IPS DF 6.9 (cell line): ENCODE data around the gene RARRES2.
"Not testable (repeated sequence)": the region's sequence is repeated elsewhere in the genome, so short reads cannot be mapped to it uniquely, and the experiment has no call there.

Experiments
- DNase-seq: peaks from one replicate; pipeline ENCODE4 v3.0.0-alpha.2; 2013; ENCODE audit warnings: low read depth, low spot score
- H3K27ac ChIP-seq: one replicate; pipeline ENCODE4 v1.5.1; 2013; ENCODE audit warnings: low read length, control low read depth
- H3K27me3 ChIP-seq: 2 replicates; pipeline ENCODE4 v1.6.1; 2013; ENCODE audit warnings: mild to moderate bottlenecking, low read length; ENCODE audit not compliant: control insufficient read depth, insufficient read depth
- H3K36me3 ChIP-seq: 2 replicates; pipeline ENCODE4 v1.6.1; 2013; ENCODE audit warnings: low read length; ENCODE audit not compliant: control insufficient read depth, insufficient read depth
- H3K4me1 ChIP-seq: 2 replicates; pipeline ENCODE4 v1.6.1; 2013; ENCODE audit warnings: low read length; ENCODE audit not compliant: control insufficient read depth, insufficient read depth
- H3K4me3 ChIP-seq: 2 replicates; pipeline ENCODE4 v1.5.1; 2013; ENCODE audit warnings: mild to moderate bottlenecking, low read length
- H3K9me3 ChIP-seq: 2 replicates; pipeline ENCODE4 v1.6.1; 2013; ENCODE audit warnings: low read length, inconsistent platforms; ENCODE audit not compliant: control insufficient read depth, insufficient read depth
- WGBS: extraction: QIAGEN DNeasy Blood & Tissue Kit; methylation state at CpG from one replicate; pipeline ENCODE4 v1.1.7; 2013; ENCODE audit warnings: mixed read lengths, missing lambda C conversion rate; ENCODE audit not compliant: insufficient read length, insufficient coverage; 5-methylcytosine and 5-hydroxymethylcytosine counted together

Gene RARRES2

GRCh38 chr7:150321788-150322113 is 19.7 kb downstream of the RARRES2 start:
- Histone ChIP-seq H3K27ac (no peak overlapping the region), H3K4me3 (no peak overlapping the region), H3K9me3 (no peaks in the 10 kb centered on the region), H3K36me3 (no peaks in the 10 kb centered on the region), H3K27me3 (no peaks in the 10 kb centered on the region), H3K4me1 (no peaks in the 10 kb centered on the region)
- no peak for DNase-seq
- WGBS: no CpG with 5 or more reads among the region's 3 CpGs

GRCh38 chr7:150317748-150318444 is 23.5 kb downstream of the RARRES2 start:
- DNase-seq: no peak
- H3K4me1 ChIP-seq: peaks cover 4% of the 10 kb centered on the region; the same call in 1 of the 2 replicates
- H3K36me3 ChIP-seq: no peaks in the 10 kb centered on the region
- WGBS: no CpG with 5 or more reads among the region's 7 CpGs
- H3K27ac ChIP-seq: no peak overlapping the region
- H3K27me3 ChIP-seq: no peaks in the 10 kb centered on the region
- no peak overlapping the region for H3K4me3 ChIP-seq
- no peaks in the 10 kb centered on the region for H3K9me3 ChIP-seq

GRCh38 chr7:150316987-150317386 is 24.4 kb downstream of the RARRES2 start:
- not testable (repeated sequence) for H3K27ac ChIP-seq, DNase-seq, H3K36me3 ChIP-seq, H3K27me3 ChIP-seq, H3K4me1 ChIP-seq, H3K4me3 ChIP-seq, H3K9me3 ChIP-seq
- WGBS: no CpG with 5 or more reads among the region's 6 CpGs

GRCh38 chr7:150314639-150315239 is 26.7 kb downstream of the RARRES2 start:
- Histone ChIP-seq H3K4me1 (peaks cover 4% of the 10 kb centered on the region; the same call in 1 of the 2 replicates), H3K36me3 (no peaks in the 10 kb centered on the region), H3K4me3 (no peak overlapping the region), H3K27me3 (no peaks in the 10 kb centered on the region), H3K27ac (no peak overlapping the region), H3K9me3 (no peaks in the 10 kb centered on the region)
- no peak for DNase-seq
- no CpG with 5 or more reads among the region's 5 CpGs for WGBS

- H3K4me1 ChIP-seq: peaks cover 4% of the 10 kb centered on the region; the same call in 1 of the 2 replicates
- no peaks in the 10 kb centered on the region for H3K36me3 ChIP-seq
- no peak overlapping the region for H3K27ac ChIP-seq
- WGBS: no CpG with 5 or more reads among the region's 6 CpGs
- no peak overlapping the region for H3K4me3 ChIP-seq
- no peak for DNase-seq
- no peaks in the 10 kb centered on the region for H3K27me3 ChIP-seq
- no peaks in the 10 kb centered on the region for H3K9me3 ChIP-seq
These were observed 27.6 kb downstream of the RARRES2 start for GRCh38 chr7:150313870-150314269.

- no peaks in the 10 kb centered on the region for H3K36me3 ChIP-seq
- H3K4me1 ChIP-seq: peaks cover 4% of the 10 kb centered on the region; the same call in 1 of the 2 replicates
- no CpG with 5 or more reads among the region's 3 CpGs for WGBS
- H3K4me3 ChIP-seq: no peak overlapping the region
- no peaks in the 10 kb centered on the region for H3K27me3 ChIP-seq
- H3K27ac ChIP-seq: no peak overlapping the region
- DNase-seq: no peak
- H3K9me3 ChIP-seq: no peaks in the 10 kb centered on the region
These were observed 28.0 kb downstream of the RARRES2 start for GRCh38 chr7:150313367-150313809.

GRCh38 chr7:150312649-150313366 is 28.6 kb downstream of the RARRES2 start:
- H3K4me1 ChIP-seq, DNase-seq, H3K36me3 ChIP-seq, H3K27me3 ChIP-seq, H3K4me3 ChIP-seq, H3K27ac ChIP-seq, H3K9me3 ChIP-seq: not testable (repeated sequence)
- 100% methylated on average over 1 of the region's 7 CpGs for WGBS

GRCh38 chr7:150311711-150312110 is 29.7 kb downstream of the RARRES2 start:
- WGBS: no CpG with 5 or more reads among the region's 5 CpGs
- H3K36me3 ChIP-seq: no peaks in the 10 kb centered on the region
- no peak overlapping the region for H3K4me3 ChIP-seq
- H3K9me3 ChIP-seq: peaks cover 2% of the 10 kb centered on the region
- DNase-seq: no peak
- H3K4me1 ChIP-seq: peaks cover 4% of the 10 kb centered on the region; the same call in 1 of the 2 replicates
- peaks cover 1% of the 10 kb centered on the region; the same call in 1 of the 2 replicates for H3K27me3 ChIP-seq
- no peak overlapping the region for H3K27ac ChIP-seq

- Histone ChIP-seq H3K27me3 (peaks cover 1% of the 10 kb centered on the region; the same call in 1 of the 2 replicates), H3K4me1 (peaks cover 4% of the 10 kb centered on the region; the same call in 1 of the 2 replicates), H3K27ac (no peak overlapping the region), H3K36me3 (no peaks in the 10 kb centered on the region), H3K4me3 (no peak overlapping the region), H3K9me3 (peaks cover 2% of the 10 kb centered on the region)
- DNase-seq: no peak
- no CpG with 5 or more reads among the region's 4 CpGs for WGBS
These were observed 30.3 kb downstream of the RARRES2 start for GRCh38 chr7:150311146-150311545.

GRCh38 chr7:150308575-150308974 is 32.9 kb downstream of the RARRES2 start:
- no peak for DNase-seq
- no peak overlapping the region for H3K4me3 ChIP-seq
- H3K36me3 ChIP-seq: no peaks in the 10 kb centered on the region
- H3K9me3 ChIP-seq: peaks cover 2% of the 10 kb centered on the region
- H3K27ac ChIP-seq: no peak overlapping the region
- peaks cover 1% of the 10 kb centered on the region; the same call in 1 of the 2 replicates for H3K4me1 ChIP-seq
- H3K27me3 ChIP-seq: peaks cover 1% of the 10 kb centered on the region; the same call in 1 of the 2 replicates
